ENCODE results near the gene STK33. TPM values are rescaled to one million over a fixed set of nuclear protein-coding genes. Genes with fewer than 3 reads are reported as not detected.
"Not testable (repeated sequence)": the region's sequence is repeated elsewhere in the genome, so short reads cannot be mapped to it uniquely, and the experiment has no call there.

The STK33 gene
- total RNA-seq, 2 donors from 2014 or later: 0.40 to 1.0 TPM

DNA sequence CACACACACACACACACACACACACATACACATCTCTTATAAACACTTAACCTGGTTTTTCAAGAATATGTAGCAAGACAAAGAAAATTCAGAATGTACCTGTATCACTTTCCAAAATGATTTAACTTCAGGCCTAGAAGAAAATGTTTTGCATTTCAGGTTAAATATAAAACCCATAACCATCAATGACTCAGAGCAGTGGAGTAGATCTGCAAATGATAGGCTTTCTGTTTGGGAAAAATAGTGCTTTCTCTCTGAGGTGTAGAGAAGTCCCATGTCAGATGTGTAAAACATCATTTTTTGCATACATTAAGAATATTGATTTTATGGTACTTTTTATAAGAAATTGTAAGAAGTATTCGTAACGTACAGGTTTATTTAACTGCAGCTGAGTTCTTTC, 116.9 kb downstream of the STK33 start:
- H3K4me3 Mint-ChIP-seq: no peak overlapping the region
- peaks cover 12% of the 10 kb centered on the region for H3K27me3 Mint-ChIP-seq
- no peak for ATAC-seq (replicated peaks)
- H3K4me1 Mint-ChIP-seq: no peaks in the 10 kb centered on the region
- H3K9me3 Mint-ChIP-seq: no peaks in the 10 kb centered on the region
- no peaks in the 10 kb centered on the region for H3K36me3 Mint-ChIP-seq (ENCODE audit: low read depth)
- H3K27ac Mint-ChIP-seq: no peak overlapping the region

GRCh38 chr11:8467806-8468205, 126.2 kb downstream of the STK33 start:
- H3K9me3 Mint-ChIP-seq; H3K36me3 Mint-ChIP-seq (ENCODE audit: low read depth); ATAC-seq (replicated peaks): not testable (repeated sequence)

GRCh38 chr11:8467356-8467755, 126.7 kb downstream of the STK33 start:
- not testable (repeated sequence) for H3K9me3 Mint-ChIP-seq; H3K27ac Mint-ChIP-seq; H3K4me1 Mint-ChIP-seq; H3K36me3 Mint-ChIP-seq (ENCODE audit: low read depth); H3K4me3 Mint-ChIP-seq; ATAC-seq (replicated peaks); H3K27me3 Mint-ChIP-seq

More at GRCh38 chr11:8467806-8468205, 126.2 kb downstream of the STK33 start:
- H3K27me3 Mint-ChIP-seq, H3K27ac Mint-ChIP-seq, H3K4me1 Mint-ChIP-seq, H3K4me3 Mint-ChIP-seq: not testable (repeated sequence)

- H3K36me3 Mint-ChIP-seq (ENCODE audit: low read depth); H3K4me3 Mint-ChIP-seq; H3K4me1 Mint-ChIP-seq; H3K9me3 Mint-ChIP-seq; H3K27me3 Mint-ChIP-seq; ATAC-seq (replicated peaks); H3K27ac Mint-ChIP-seq: not testable (repeated sequence)
Measured at GRCh38 chr11:8466884-8467283, 127.1 kb downstream of the STK33 start.

DNA sequence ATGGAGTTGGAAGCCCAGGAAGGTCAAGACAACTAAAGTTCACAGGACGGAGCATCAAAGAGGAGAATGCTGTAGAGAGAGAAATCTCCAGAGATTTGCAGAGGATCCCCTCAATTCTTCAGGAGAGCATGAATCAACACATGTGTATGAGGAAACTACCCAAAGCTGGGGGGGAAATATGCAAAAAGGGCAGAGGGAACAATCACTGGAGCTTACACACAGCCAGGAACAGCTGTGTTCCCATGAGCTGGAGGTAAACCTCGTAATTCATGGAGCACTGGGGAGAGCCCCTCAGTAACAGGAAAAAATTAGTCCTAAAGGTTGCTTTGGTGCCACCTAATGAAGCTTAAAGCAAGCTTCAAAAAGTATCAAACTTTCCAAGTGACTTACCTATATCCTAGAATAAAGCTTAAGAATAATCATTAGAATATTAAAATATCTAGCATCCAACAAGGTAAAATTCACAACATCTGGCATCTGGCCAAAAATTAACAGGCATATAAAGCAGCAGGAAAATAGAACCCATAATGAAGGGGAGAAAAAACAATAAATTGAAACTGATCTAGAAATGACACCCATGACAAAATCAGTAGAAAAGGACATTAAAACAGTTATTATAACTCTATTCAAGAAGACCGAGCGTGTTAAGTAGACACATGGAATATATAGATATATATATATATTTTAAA, 134.2 kb downstream of the STK33 start:
- H3K27me3 Mint-ChIP-seq: peaks cover 25% of the 10 kb centered on the region

GRCh38 chr11:8442301-8442700, 151.7 kb downstream of the STK33 start:
- ATAC-seq (replicated peaks): no peak
- Mint-ChIP-seq H3K4me3 (no peak overlapping the region), H3K36me3 (ENCODE audit: low read depth) (no peaks in the 10 kb centered on the region), H3K27ac (no peak overlapping the region), H3K4me1 (no peaks in the 10 kb centered on the region), H3K27me3 (peaks cover 16% of the 10 kb centered on the region), H3K9me3 (no peaks in the 10 kb centered on the region)

More for the DNA sequence above, 134.2 kb downstream of the STK33 start:
- H3K36me3 Mint-ChIP-seq (ENCODE audit: low read depth): no peaks in the 10 kb centered on the region
- ATAC-seq (replicated peaks): no peak
- H3K27ac Mint-ChIP-seq: no peak overlapping the region
- no peaks in the 10 kb centered on the region for H3K9me3 Mint-ChIP-seq
- no peak overlapping the region for H3K4me3 Mint-ChIP-seq
- H3K4me1 Mint-ChIP-seq: no peaks in the 10 kb centered on the region

- no peak overlapping the region for H3K27ac Mint-ChIP-seq
- H3K9me3 Mint-ChIP-seq: no peaks in the 10 kb centered on the region
- H3K36me3 Mint-ChIP-seq (ENCODE audit: low read depth): no peaks in the 10 kb centered on the region
- ATAC-seq (replicated peaks): no peak
- H3K4me1 Mint-ChIP-seq: no peaks in the 10 kb centered on the region
- H3K27me3 Mint-ChIP-seq: peaks cover 9% of the 10 kb centered on the region
- no peak overlapping the region for H3K4me3 Mint-ChIP-seq
Measured at GRCh38 chr11:8440649-8441048, 153.4 kb downstream of the STK33 start.

DNA sequence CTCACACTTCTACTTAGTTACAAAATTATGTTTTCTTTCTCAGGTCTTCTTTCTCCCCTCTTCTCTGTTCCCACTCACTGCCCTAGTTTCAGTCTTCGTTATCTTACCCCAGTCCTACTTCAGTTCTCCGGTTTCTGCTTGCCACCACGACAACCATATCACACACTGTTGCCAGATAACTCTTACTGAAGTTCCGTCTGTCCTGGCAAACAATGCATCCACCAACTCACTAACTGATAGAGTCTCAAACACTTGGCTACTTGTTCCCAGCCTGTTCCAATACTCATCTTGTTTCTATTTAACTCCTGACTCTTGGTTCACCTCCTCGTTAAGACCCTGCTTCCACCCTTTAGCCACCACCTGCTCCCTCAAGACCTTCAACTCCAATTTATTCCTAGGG, 164.5 kb downstream of the STK33 start:
- Mint-ChIP-seq H3K9me3 (no peaks in the 10 kb centered on the region), H3K27ac (no peak overlapping the region), H3K4me1 (no peaks in the 10 kb centered on the region), H3K36me3 (ENCODE audit: low read depth) (no peaks in the 10 kb centered on the region), H3K4me3 (no peak overlapping the region), H3K27me3 (peaks cover 26% of the 10 kb centered on the region)
- no peak for ATAC-seq (replicated peaks)

DNA sequence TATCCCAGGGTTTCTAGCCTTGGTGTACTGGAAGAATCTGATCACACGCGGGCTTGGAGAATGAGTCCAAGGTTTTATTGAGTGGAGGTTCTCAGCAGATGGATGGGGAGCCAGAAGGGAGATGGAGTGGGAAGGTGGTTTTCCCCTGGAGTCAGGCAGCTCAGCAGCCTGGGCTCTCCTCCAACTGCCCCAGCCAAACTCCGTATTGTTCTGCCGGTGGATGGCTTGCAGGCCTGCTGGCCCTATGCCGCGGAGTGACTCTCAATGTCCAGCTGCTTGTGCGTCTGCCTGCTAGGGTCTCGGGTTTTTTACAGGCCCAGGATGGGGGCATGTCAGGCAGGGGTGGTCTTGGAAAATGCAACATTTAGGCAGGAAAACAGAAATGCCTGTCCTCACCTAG, 168.0 kb downstream of the STK33 start:
- peaks cover 16% of the 10 kb centered on the region for H3K27me3 Mint-ChIP-seq
- H3K4me3 Mint-ChIP-seq: no peak overlapping the region
- H3K9me3 Mint-ChIP-seq: no peaks in the 10 kb centered on the region
- H3K27ac Mint-ChIP-seq: no peak overlapping the region
- no peaks in the 10 kb centered on the region for H3K4me1 Mint-ChIP-seq
- no peak for ATAC-seq (replicated peaks)
- H3K36me3 Mint-ChIP-seq (ENCODE audit: low read depth): no peaks in the 10 kb centered on the region

GRCh38 chr11:8415195-8415594, 178.8 kb downstream of the STK33 start:
- Mint-ChIP-seq H3K36me3 (ENCODE audit: low read depth) (no peaks in the 10 kb centered on the region), H3K9me3 (no peaks in the 10 kb centered on the region), H3K4me3 (no peak overlapping the region), H3K4me1 (no peaks in the 10 kb centered on the region), H3K27me3 (peaks cover 7% of the 10 kb centered on the region), H3K27ac (no peak overlapping the region)
- ATAC-seq (replicated peaks): no peak

GRCh38 chr11:8408151-8408941, 185.7 kb downstream of the STK33 start:
- H3K4me1 Mint-ChIP-seq: no peaks in the 10 kb centered on the region
- H3K9me3 Mint-ChIP-seq: no peaks in the 10 kb centered on the region
- H3K27ac Mint-ChIP-seq: no peak overlapping the region
- ATAC-seq (replicated peaks): no peak
- H3K27me3 Mint-ChIP-seq: peaks cover under 1% of the 10 kb centered on the region
- no peak overlapping the region for H3K4me3 Mint-ChIP-seq
- no peaks in the 10 kb centered on the region for H3K36me3 Mint-ChIP-seq (ENCODE audit: low read depth)

DNA sequence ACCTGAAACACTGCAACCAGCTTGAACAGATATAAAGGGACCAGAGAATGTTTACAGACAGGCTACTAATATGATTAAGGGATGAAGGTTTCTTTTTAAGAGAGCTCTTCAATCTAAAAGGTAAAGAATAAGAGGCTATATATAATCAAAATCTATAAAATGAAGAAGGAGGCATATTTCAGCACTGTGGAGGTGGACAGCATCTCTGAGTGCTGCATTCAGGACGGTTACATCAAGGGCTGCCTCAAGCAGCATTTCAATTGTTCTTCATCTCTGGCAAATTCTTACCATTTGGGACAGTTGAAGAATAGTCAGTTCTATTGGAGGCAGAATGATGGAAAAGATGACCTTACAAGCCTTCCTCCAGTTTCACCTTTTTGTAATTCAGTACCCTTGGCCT, 190.7 kb downstream of the STK33 start:
- no peaks in the 10 kb centered on the region for H3K36me3 Mint-ChIP-seq (ENCODE audit: low read depth)
- no peak for ATAC-seq (replicated peaks)
- peaks cover 4% of the 10 kb centered on the region for H3K9me3 Mint-ChIP-seq

GRCh38 chr11:8392886-8393285, 201.1 kb downstream of the STK33 start:
- no peak for ATAC-seq (replicated peaks)
- H3K4me1 Mint-ChIP-seq: no peaks in the 10 kb centered on the region
- no peaks in the 10 kb centered on the region for H3K36me3 Mint-ChIP-seq (ENCODE audit: low read depth)
- H3K4me3 Mint-ChIP-seq: no peak overlapping the region
- no peaks in the 10 kb centered on the region for H3K9me3 Mint-ChIP-seq
- no peak overlapping the region for H3K27ac Mint-ChIP-seq
- peaks cover 17% of the 10 kb centered on the region for H3K27me3 Mint-ChIP-seq

More for the DNA sequence above, 190.7 kb downstream of the STK33 start:
- no peak overlapping the region for H3K27ac Mint-ChIP-seq
- peaks cover 4% of the 10 kb centered on the region for H3K27me3 Mint-ChIP-seq
- H3K4me1 Mint-ChIP-seq: no peaks in the 10 kb centered on the region
- H3K4me3 Mint-ChIP-seq: no peak overlapping the region

DNA sequence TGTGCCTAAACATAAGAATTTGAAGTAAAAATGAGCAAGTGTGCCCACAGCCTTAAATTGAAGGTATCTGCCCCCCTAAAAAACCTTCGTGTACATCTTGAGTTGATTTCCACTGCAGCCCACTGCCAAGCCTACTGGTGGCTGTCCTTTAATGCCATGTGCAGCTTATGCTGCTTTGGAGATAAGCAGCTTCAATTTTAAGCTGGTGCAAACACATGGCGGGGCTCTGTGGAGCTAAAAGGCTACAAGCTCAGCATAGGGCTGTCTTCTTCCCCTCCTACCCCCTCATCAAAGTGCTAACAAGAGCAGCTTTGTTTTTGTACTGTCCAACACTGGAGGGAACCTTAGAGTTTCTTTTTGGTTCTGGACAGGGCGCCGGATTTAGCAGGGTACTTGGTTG, 201.9 kb downstream of the STK33 start:
- Mint-ChIP-seq H3K27me3 (peaks cover 17% of the 10 kb centered on the region), H3K9me3 (no peaks in the 10 kb centered on the region), H3K4me1 (no peaks in the 10 kb centered on the region), H3K36me3 (ENCODE audit: low read depth) (no peaks in the 10 kb centered on the region), H3K27ac (no peak overlapping the region), H3K4me3 (no peak overlapping the region)
- ATAC-seq (replicated peaks): no peak

DNA sequence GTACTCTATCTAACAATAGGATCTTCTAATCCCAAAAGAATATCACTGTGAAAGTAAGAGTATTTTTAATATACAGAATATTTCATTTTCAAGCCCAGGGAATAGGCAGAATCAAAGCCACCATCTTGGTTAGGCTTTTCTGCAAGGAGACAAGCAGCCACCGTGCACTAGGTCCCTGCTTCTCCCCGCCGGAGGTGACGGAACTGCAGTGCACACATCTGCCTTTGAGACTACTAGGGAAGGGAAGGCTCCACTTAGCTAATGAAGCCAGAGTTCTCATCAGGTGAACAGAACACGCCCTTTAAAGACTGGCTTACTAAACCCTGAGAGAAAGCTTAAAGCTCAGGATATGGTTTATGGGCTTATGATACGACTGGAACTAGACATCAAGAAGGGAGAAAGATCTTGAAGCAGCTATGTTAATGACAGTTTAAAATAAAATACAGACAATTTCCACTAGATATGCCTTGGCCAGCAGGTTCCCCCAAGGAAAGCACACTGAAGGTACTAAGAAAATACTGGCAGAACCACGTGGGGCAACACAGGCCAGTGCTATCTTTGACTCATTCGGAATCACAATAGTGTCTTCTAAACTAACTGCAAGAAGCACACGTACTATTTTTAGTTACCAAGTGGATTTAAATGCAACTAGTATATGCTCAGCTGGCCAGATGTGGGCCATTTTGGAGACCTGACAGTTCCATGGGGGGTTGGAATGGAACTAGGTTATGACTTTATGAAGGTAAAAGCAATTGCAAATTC, 203.0 kb downstream of the STK33 start:
- Mint-ChIP-seq H3K36me3 (ENCODE audit: low read depth) (no peaks in the 10 kb centered on the region), H3K27ac (no peak overlapping the region), H3K9me3 (no peaks in the 10 kb centered on the region), H3K27me3 (peaks cover 17% of the 10 kb centered on the region), H3K4me1 (no peaks in the 10 kb centered on the region), H3K4me3 (no peak overlapping the region)
- no peak for ATAC-seq (replicated peaks)

Data from activated T-helper 17 cell treated with anti-CD3 and anti-CD28 coated beads, Interleukin-2, amount 50 U/mL, for 72 hours (primary cell).